OCI-LY7 (cell line): Measurements from ENCODE around the gene NSRP1. TPM values are rescaled to one million over a fixed set of nuclear protein-coding genes. Genes with fewer than 3 reads are reported as not detected.

Source experiments
- BruUV-seq: library from RNA; stranded (reverse); fragments of 400-500 nt; replicated peaks from 2 replicates; lab custom pipeline; 2021; lab: Mats Ljungman, UMichigan
- CTCF ChIA-PET: fragments of 300-600 bp; sonication (Branson Sonifier 250); formaldehyde crosslinking; loops from one replicate; lab custom pipeline; 2022; ENCODE audit warnings: antibody characterized with exemption; ENCODE audit not compliant: unreplicated experiment; lab: Charles Lee
- POLR2A ChIA-PET: fragments of 300-600 bp; sonication (Branson Sonifier 250); formaldehyde crosslinking; loops from one replicate; lab custom pipeline; 2022; ENCODE audit warnings: antibody characterized with exemption; lab: Charles Lee
- DNase-seq: peaks from one replicate; pipeline ENCODE4 v3.0.0-alpha.2; 2015; ENCODE audit warnings: low spot score
- H2AFZ ChIP-seq: fragments of 200-600 bp; sonication (generic), shearing (Covaris generic); 2 replicates; pipeline ENCODE4 v1.6.1; 2014; ENCODE audit warnings: mild to moderate bottlenecking, antibody characterized with exemption, low read length, moderate library complexity
- H3K27ac ChIP-seq: fragments of 200-600 bp; sonication (generic); 2 replicates; pipeline ENCODE4 v1.5.1; 2014; ENCODE audit warnings: mixed run types, low read depth, mild to moderate bottlenecking, moderate library complexity, low read length, inconsistent platforms; ENCODE audit not compliant: poor library complexity, severe bottlenecking
- H3K36me3 ChIP-seq: fragments of 200-600 bp; sonication (generic); 2 replicates; pipeline ENCODE4 v1.6.1; 2014; ENCODE audit warnings: mild to moderate bottlenecking, antibody characterized with exemption, low read length, moderate library complexity, mixed read lengths; ENCODE audit not compliant: insufficient read depth
- H3K4me1 ChIP-seq: fragments of 200-600 bp; sonication (generic); 2 replicates; pipeline ENCODE4 v1.5.1; 2014; ENCODE audit warnings: mild to moderate bottlenecking, low read length; ENCODE audit not compliant: insufficient read depth, poor library complexity, severe bottlenecking
- H3K4me2 ChIP-seq: fragments of 200-600 bp; sonication (generic); 2 replicates; pipeline ENCODE4 v1.6.1; 2014; ENCODE audit warnings: mild to moderate bottlenecking, low read length
- H3K4me3 ChIP-seq: fragments of 200-600 bp; sonication (generic); 2 replicates; pipeline ENCODE4 v1.5.1; 2014; ENCODE audit warnings: mild to moderate bottlenecking, low read depth, low read length; ENCODE audit not compliant: poor library complexity, severe bottlenecking
- H3K79me2 ChIP-seq: fragments of 200-600 bp; sonication (generic); 2 replicates; pipeline ENCODE4 v1.6.1; 2016; ENCODE audit warnings: low read depth, mild to moderate bottlenecking, low read length, moderate library complexity, mixed read lengths; ENCODE audit not compliant: insufficient read depth
- H3K9me2 ChIP-seq: fragments of 200-600 bp; sonication (generic); 2 replicates; pipeline ENCODE4 v1.6.1; 2016; ENCODE audit warnings: mild to moderate bottlenecking, low read length, mixed read lengths; ENCODE audit not compliant: insufficient read depth
- H3K9me3 ChIP-seq: fragments of 200-600 bp; sonication (generic); 2 replicates; pipeline ENCODE4 v1.6.1; 2014; ENCODE audit warnings: mild to moderate bottlenecking, mixed run types, low read length, mixed read lengths
- H4K20me1 ChIP-seq: fragments of 200-600 bp; sonication (generic); 2 replicates; pipeline ENCODE4 v1.6.1; 2014; ENCODE audit warnings: mild to moderate bottlenecking, antibody characterized with exemption, low read length, moderate library complexity, mixed read lengths; ENCODE audit not compliant: insufficient read depth
- CTCF ChIP-seq: fragments of 200-600 bp; sonication (generic); conservative IDR thresholded peaks from 2 replicates; pipeline ENCODE4 v1.5.1; 2014; ENCODE audit warnings: mild to moderate bottlenecking, antibody characterized with exemption, low read length, moderate library complexity, mixed read lengths
- EZH2phosphoT487 ChIP-seq: fragments of 200-600 bp; sonication (generic); IDR thresholded peaks from 2 replicates; pipeline ENCODE4 v1.6.1; 2018; ENCODE audit warnings: low read depth, borderline replicate concordance, mild to moderate bottlenecking, mixed run types, antibody characterized with exemption, low read length, moderate library complexity, mixed read lengths
- intact Hi-C: fragments of 100-400 bp; cut with micrococcal nuclease; formaldehyde crosslinking; loops from one replicate; pipeline ENCODE4 v1.10.0; 2022; ENCODE audit not compliant: unreplicated experiment
- total RNA-seq, 2 experiments: library from RNA; depleted of rRNA in 1 of 2; stranded (reverse); fragments of >200 nt in 1 of 2; shearing (Covaris generic) in 1 of 2; gene quantifications; 2 replicates each; pipeline ENCODE4 v1.2.3, GENCODE V29; 2014 to 2022

The NSRP1 gene
- total RNA-seq, 2 experiments from 2014 or later: 18.6 to 44.1 TPM

DNA sequence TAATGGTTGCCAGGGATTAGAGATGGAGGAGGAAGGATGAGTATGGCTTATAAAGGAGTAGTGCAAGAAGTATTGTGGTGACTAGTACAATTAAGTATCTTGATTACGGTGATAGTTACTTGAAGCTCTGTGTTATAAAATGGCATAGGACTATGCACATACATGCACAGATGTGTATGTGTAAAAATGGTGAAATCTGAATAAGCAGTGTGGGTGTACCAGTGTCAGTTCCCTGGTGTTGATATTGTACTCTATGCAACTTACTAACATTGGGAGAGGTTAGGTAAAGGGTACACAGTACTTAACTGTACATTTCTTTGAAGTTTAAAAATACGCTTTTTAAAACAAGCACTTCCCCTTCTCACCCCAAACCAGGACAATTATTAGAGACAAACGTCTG is 48.5 kb downstream of the NSRP1 start:
- H3K27ac ChIP-seq: no peak overlapping the region
- peaks cover 18% of the 10 kb centered on the region for H3K4me1 ChIP-seq
- intact Hi-C loops: no loop called here
- peaks cover 3% of the 10 kb centered on the region; the same call in 1 of the 2 replicates for H3K9me3 ChIP-seq
- BruUV-seq: no TSS peak
- peaks cover 77% of the 10 kb centered on the region for H3K36me3 ChIP-seq
- TF ChIP-seq EZH2phosphoT487 (no peak), CTCF (no peak)
- no peak overlapping the region for H3K4me3 ChIP-seq
- H4K20me1 ChIP-seq: 0 out of 2 replicates have a peak, but pooled peaks cover 3% of the 10 kb centered on the region
- no peak overlapping the region for H3K4me2 ChIP-seq
- peaks cover 71% of the 10 kb centered on the region for H3K79me2 ChIP-seq
- no peaks in the 10 kb centered on the region for H3K9me2 ChIP-seq
- no peak overlapping the region for H2AFZ ChIP-seq
- POLR2A ChIA-PET: interaction anchor here (1.1 kb wide), 1 partner anchor 198 kb away, joined by 4 read pairs; no protein-coding TSS in a partner anchor
- no peak for DNase-seq
- CTCF ChIA-PET: no interaction called here

GRCh38 chr17:30165960-30166359 is 49.3 kb downstream of the NSRP1 start:
- Histone ChIP-seq H3K36me3 (peaks cover 76% of the 10 kb centered on the region), H3K4me2 (peak overlapping the region; percentile 10; the same call in 1 of the 2 replicates), H3K27ac (no peak overlapping the region), H3K9me2 (no peaks in the 10 kb centered on the region), H2AFZ (no peak overlapping the region), H3K79me2 (peaks cover 71% of the 10 kb centered on the region), H3K4me3 (no peak overlapping the region), H3K9me3 (no peaks in the 10 kb centered on the region; the same call in 1 of the 2 replicates), H4K20me1 (peaks cover 10% of the 10 kb centered on the region; the same call in 1 of the 2 replicates), H3K4me1 (peaks cover 27% of the 10 kb centered on the region)
- ChIA-PET POLR2A (interaction anchor here (0.9 to 1.1 kb wide), 3 partner anchors 9 to 198 kb away, joined by 3 to 4 read pairs (median 4); no protein-coding TSS in a partner anchor), CTCF (no interaction called here)
- no peak for DNase-seq
- intact Hi-C loops: no loop called here
- no TSS peak for BruUV-seq
- TF ChIP-seq CTCF (no peak), EZH2phosphoT487 (no peak)

DNA sequence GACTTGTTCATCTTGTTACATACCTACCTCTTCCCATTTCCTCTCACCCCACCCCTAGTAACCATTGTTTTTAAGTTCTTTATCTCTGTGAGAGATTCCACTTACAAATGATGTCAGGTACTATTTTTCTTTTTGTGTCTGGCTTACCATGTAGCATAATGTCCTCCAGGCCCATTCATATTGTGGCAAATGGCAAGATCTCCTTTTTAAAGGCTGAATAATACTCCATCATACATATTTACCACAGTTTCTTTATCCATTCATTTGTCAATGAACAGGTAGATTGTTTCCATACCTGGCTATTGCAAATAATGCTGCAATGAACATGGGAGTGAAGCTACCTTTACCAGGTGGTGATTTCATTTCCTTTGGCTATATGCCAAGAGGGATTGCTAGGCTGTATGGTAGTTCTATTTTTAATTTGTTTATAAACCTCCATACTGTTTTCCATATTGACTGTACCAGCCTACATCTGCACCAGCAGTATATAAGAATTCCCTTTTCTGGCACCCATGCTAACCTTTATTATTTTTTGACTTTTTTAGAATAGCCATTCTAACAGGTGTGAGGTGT is 53.9 kb downstream of the NSRP1 start:
- intact Hi-C loops: no loop called here
- peaks cover 26% of the 10 kb centered on the region for H3K4me1 ChIP-seq
- peaks cover 73% of the 10 kb centered on the region for H3K36me3 ChIP-seq
- H3K27ac ChIP-seq: no peak overlapping the region
- no peak overlapping the region for H3K4me3 ChIP-seq
- no peaks in the 10 kb centered on the region for H3K9me2 ChIP-seq
- peaks cover 10% of the 10 kb centered on the region; the same call in 1 of the 2 replicates for H4K20me1 ChIP-seq
- CTCF ChIA-PET: no interaction called here
- H3K4me2 ChIP-seq: peak overlapping the region; percentile 38; the same call in 1 of the 2 replicates
- no peak overlapping the region for H2AFZ ChIP-seq
- TF ChIP-seq CTCF: no peak
- no peak for TF ChIP-seq EZH2phosphoT487
- POLR2A ChIA-PET: interaction anchor here (0.8 to 1.3 kb wide), 2 partner anchors 18 to 33 kb away, joined by 3 read pairs; no protein-coding TSS in a partner anchor
- no TSS peak for BruUV-seq
- DNase-seq: no peak
- H3K79me2 ChIP-seq: peaks cover 38% of the 10 kb centered on the region; the same call in 1 of the 2 replicates
- no peaks in the 10 kb centered on the region; the same call in 1 of the 2 replicates for H3K9me3 ChIP-seq
